Gastroesophageal sphincter (tissue), 4 donors: ENCODE results near the gene TGM6. TPM values are rescaled to one million over a fixed set of nuclear protein-coding genes. Genes with fewer than 3 reads are reported as not detected.

Source experiments
- ATAC-seq: fragments of 150-250 bp; one replicate; pipeline ENCODE4 v1.9.1; 2016; ENCODE audit warnings: mild to moderate bottlenecking, moderate library complexity
- H3K27ac ChIP-seq, 4 donors: fragments of 200-600 bp; sonication (generic) in 3 of 4; 1 replicate in 3 of 4; 2 replicates in 1 of 4; pipeline ENCODE4 v1.5.1; 2016 to 2019
- H3K27me3 ChIP-seq: fragments of 200-600 bp; sonication (generic); one replicate; pipeline ENCODE4 v1.5.1; 2019
- H3K36me3 ChIP-seq, 2 donors: fragments of 200-600 bp; sonication (generic); one replicate each; pipeline ENCODE4 v1.5.1; 2019; ENCODE audit warnings: control low read depth in 1 of 2
- H3K4me1 ChIP-seq, 3 donors: fragments of 200-600 bp; sonication (generic); 1 replicate in 2 of 3; 2 replicates in 1 of 3; pipeline ENCODE4 v1.5.1; 2016 to 2019; ENCODE audit warnings: control low read depth in 2 of 3
- H3K4me3 ChIP-seq, 2 donors: fragments of 200-600 bp; sonication (generic); one replicate each; pipeline ENCODE4 v1.5.1; 2019; ENCODE audit warnings: mild to moderate bottlenecking in 1 of 2, moderate library complexity in 1 of 2
- H3K9me3 ChIP-seq, 3 donors: fragments of 200-600 bp; sonication (generic); one replicate each; pipeline ENCODE4 v1.5.1; 2017 to 2019; ENCODE audit warnings: control low read depth in 2 of 3
- EP300 ChIP-seq: sonication (generic); formaldehyde crosslinking; IDR thresholded peaks from one replicate; pipeline ENCODE4 v1.6.1; 2017; ENCODE audit warnings: antibody characterized with exemption, mild to moderate bottlenecking
- POLR2A ChIP-seq, 2 donors: fragments of 450-650 bp; IDR thresholded peaks; one replicate each; pipeline ENCODE4 v1.6.1; 2017; ENCODE audit warnings: antibody characterized with exemption in 2 of 2, mild to moderate bottlenecking in 2 of 2, moderate library complexity in 1 of 2
- POLR2AphosphoS5 ChIP-seq: sonication (generic); formaldehyde crosslinking; IDR thresholded peaks from one replicate; pipeline ENCODE4 v1.6.1; 2017; ENCODE audit warnings: antibody characterized with exemption
- WGBS, 2 donors: methylation state at CpG; one replicate each; pipeline ENCODE4 v1.1.5; 2018; ENCODE audit warnings: low coverage in 1 of 2; 5-methylcytosine and 5-hydroxymethylcytosine counted together
- total RNA-seq, 4 donors: library from RNA; depleted of rRNA; stranded (reverse); fragments of >200 nt; gene quantifications; one replicate each; pipeline ENCODE4 v1.1.0, GENCODE V29; 2016
- TF ChIP-seq, protein P1 (sequence below), 4 experiments: fragments of 200-600 bp in 2 of 4; fragments of 450-650 bp in 2 of 4; sonication (generic) in 1 of 4; IDR thresholded peaks; one replicate each; pipeline ENCODE4 v1.5.1; 2017 to 2019; ENCODE audit warnings: antibody characterized with exemption in 4 of 4, mild to moderate bottlenecking in 2 of 4, moderate library complexity in 2 of 4

Gene TGM6
- not detected for total RNA-seq

DNA sequence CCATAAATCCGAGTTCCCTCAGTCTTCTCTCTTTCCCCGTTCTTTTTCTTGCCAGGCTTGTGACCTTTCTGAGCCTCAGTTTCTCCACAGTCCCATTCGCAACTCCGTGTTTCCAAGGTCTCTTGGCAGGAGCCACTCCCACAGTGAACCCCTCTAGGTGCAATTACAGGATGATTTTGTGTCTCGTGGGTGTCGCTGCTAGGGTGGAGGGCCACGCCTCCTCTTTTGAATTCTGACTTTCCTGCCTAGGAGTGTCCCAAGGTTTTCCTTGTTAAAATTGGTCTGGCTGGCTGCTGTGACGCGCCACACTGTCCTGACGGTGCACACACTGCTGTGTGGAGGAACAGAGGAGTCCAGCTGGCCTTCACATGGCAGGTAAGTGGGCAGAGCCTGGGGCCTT lies at the start of gene TGM6:
Gene TGM6 (plus strand): TSS at position 301 of the 400 bp plus-strand sequence. CDS start 68 bp downstream, at position 369.
- no peak within 1 kb of the TSS for H3K27ac ChIP-seq

DNA sequence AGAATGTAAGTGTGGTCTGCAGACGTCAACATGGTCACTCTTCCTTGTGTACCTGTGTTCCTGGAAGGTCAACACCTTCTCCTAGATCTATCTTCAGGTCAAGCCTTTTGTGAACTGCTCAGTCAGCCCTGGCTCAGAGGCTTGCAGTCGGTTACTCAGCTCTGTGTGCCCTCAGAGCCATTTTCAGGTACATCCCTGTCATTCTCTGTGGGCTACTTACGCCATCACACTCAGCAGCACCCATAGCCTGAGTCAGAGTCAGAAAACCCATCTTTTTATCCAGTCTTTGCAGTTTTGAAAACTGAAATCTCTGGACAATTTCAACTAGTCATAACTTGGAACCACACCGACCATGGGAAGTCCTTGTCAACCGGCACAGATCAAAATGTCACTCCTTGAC lies 49.6 kb upstream of the TGM6 start:
- no peaks in the 10 kb centered on the region for H3K4me1 ChIP-seq
- no peak overlapping the region for H3K4me3 ChIP-seq
- ATAC-seq = no peak
- 68 to 85% methylated on average over 4 to 5 of the region's 5 CpGs for whole genome bisulfite sequencing, 2 donors
- no peaks in the 10 kb centered on the region for H3K36me3 ChIP-seq
- no peaks in the 10 kb centered on the region for H3K9me3 ChIP-seq
- TF ChIP-seq EP300 (no peak), POLR2A (IDR thresholded peaks at IDR 0.05) (no peak), POLR2AphosphoS5 (no peak)
- TF ChIP-seq, protein P1, sequence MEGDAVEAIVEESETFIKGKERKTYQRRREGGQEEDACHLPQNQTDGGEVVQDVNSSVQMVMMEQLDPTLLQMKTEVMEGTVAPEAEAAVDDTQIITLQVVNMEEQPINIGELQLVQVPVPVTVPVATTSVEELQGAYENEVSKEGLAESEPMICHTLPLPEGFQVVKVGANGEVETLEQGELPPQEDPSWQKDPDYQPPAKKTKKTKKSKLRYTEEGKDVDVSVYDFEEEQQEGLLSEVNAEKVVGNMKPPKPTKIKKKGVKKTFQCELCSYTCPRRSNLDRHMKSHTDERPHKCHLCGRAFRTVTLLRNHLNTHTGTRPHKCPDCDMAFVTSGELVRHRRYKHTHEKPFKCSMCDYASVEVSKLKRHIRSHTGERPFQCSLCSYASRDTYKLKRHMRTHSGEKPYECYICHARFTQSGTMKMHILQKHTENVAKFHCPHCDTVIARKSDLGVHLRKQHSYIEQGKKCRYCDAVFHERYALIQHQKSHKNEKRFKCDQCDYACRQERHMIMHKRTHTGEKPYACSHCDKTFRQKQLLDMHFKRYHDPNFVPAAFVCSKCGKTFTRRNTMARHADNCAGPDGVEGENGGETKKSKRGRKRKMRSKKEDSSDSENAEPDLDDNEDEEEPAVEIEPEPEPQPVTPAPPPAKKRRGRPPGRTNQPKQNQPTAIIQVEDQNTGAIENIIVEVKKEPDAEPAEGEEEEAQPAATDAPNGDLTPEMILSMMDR (IDR thresholded peaks at IDR 0.05) = no peak
- no peak overlapping the region for H3K27ac ChIP-seq
- H3K27me3 ChIP-seq = peaks cover 26% of the 10 kb centered on the region

More for the DNA sequence above, at the start of gene TGM6:
- Histone ChIP-seq H3K4me3 (no peak within 1 kb of the TSS), H3K9me3 (no peaks in the 10 kb centered on the region), H3K36me3 (no peaks in the 10 kb centered on the region), H3K27me3 (peaks cover 19% of the 10 kb centered on the region), H3K4me1 (no peaks in the 10 kb centered on the region)
- WGBS, 2 donors = 67 to 94% methylated on average over 2 to 5 of the region's 10 CpGs
- TF ChIP-seq, protein P1 (IDR thresholded peaks at IDR 0.05) = no peak
- TF ChIP-seq POLR2A (IDR thresholded peaks at IDR 0.05) (no peak), EP300 (no peak), POLR2AphosphoS5 (no peak)
- no peak for ATAC-seq

DNA sequence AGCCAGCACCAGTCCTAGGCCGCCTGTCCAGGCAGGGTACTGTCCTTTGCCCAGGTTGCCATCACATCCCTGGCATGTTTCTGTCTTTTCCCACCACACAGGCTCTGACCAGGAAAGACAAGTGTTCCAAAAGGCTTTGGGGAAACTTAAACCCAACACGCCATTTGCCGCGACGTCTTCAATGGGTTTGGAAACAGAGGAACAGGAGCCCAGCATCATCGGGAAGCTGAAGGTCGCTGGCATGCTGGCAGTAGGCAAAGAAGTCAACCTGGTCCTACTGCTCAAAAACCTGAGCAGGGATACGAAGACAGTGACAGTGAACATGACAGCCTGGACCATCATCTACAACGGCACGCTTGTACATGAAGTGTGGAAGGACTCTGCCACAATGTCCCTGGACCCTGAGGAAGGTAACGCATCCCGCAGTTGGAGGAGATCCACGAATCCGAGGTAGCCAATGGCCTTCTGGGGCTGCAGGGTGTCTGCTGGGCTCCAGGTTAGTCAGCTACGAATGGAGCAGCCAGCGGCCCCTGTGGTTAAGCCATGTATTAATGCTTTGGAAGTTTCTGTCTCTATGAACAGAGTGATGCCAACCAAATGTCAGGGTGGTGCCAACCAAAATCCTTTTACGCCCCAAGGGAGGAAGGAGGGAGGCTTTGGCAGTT lies 48.7 kb upstream of the TGM6 start:
- Histone ChIP-seq H3K4me1 (no peaks in the 10 kb centered on the region), H3K27ac (no peak overlapping the region), H3K9me3 (no peaks in the 10 kb centered on the region), H3K4me3 (no peak overlapping the region), H3K27me3 (peaks cover 19% of the 10 kb centered on the region), H3K36me3 (no peaks in the 10 kb centered on the region)
- 84% methylated on average over 6 of the region's 17 CpGs; no CpG with 5 or more reads in 1 of the 2 donors for WGBS, 2 donors
- no peak for TF ChIP-seq POLR2A (IDR thresholded peaks at IDR 0.05)
- TF ChIP-seq, protein P1 (IDR thresholded peaks at IDR 0.05) = no peak
- TF ChIP-seq EP300 = no peak
- no peak for TF ChIP-seq POLR2AphosphoS5
- no peak for ATAC-seq

DNA sequence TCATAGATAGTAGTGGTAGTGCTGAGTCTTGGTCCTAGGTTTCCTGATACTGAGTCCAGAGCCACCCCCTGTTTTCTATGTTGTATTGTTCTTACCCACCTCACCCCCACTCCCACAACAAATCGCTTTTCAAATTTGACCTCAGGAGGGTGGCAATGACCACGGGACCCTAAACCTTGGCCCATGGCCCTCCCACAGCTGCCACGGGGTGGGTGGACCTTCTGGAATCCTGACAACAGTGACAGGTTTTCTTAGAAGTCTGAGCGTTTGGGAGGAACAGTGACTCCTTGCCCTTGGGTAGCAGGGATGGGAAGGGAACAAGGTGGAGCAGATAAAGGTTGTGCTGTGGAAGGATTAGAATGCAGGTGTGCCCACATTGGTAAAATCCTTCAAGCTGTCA lies 48.0 kb upstream of the TGM6 start:
- no peak for ATAC-seq
- Histone ChIP-seq H3K9me3 (no peaks in the 10 kb centered on the region), H3K36me3 (no peaks in the 10 kb centered on the region), H3K27ac (no peak overlapping the region), H3K27me3 (peaks cover 19% of the 10 kb centered on the region), H3K4me3 (no peak overlapping the region), H3K4me1 (no peaks in the 10 kb centered on the region)
- 67% methylated on average over 1 of the region's 4 CpGs; no CpG with 5 or more reads in 1 of the 2 donors for WGBS, 2 donors
- TF ChIP-seq POLR2A (IDR thresholded peaks at IDR 0.05) = no peak
- no peak for TF ChIP-seq POLR2AphosphoS5
- TF ChIP-seq, protein P1 (IDR thresholded peaks at IDR 0.05) = no peak
- TF ChIP-seq EP300 = no peak

DNA sequence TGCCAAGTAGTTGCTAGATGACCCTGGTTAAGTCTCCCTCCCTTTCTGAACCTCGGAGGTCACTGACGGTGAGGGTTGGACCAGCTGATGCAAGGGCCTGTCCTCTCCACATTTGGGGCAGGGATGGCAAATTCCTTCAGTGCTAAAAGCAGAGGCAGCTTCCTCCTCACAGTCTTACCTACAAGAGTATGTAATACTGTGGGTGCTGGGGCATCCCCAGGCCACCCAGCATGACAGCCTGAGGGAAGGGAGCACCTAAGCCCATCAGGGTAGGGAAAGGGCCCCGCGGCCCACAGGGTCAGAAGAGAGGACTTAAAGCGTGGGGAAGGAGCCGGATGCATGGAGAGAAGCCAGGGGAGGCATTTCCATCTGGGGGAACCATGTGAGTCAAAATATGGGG lies 46.9 kb upstream of the TGM6 start:
- Histone ChIP-seq H3K4me1 (no peaks in the 10 kb centered on the region), H3K36me3 (no peaks in the 10 kb centered on the region), H3K4me3 (no peak overlapping the region), H3K27ac (no peak overlapping the region), H3K9me3 (no peaks in the 10 kb centered on the region), H3K27me3 (peaks cover 19% of the 10 kb centered on the region)
- ATAC-seq = no peak
- TF ChIP-seq EP300 = no peak
- TF ChIP-seq, protein P1 (IDR thresholded peaks at IDR 0.05) = no peak
- TF ChIP-seq POLR2A (IDR thresholded peaks at IDR 0.05) = no peak
- TF ChIP-seq POLR2AphosphoS5 = no peak
- 50 to 59% methylated on average over 2 to 6 of the region's 6 CpGs for WGBS, 2 donors
